ENCODE data around the gene PPP1R36. TPM values are rescaled to one million over a fixed set of nuclear protein-coding genes. Genes with fewer than 3 reads are reported as not detected.

The PPP1R36 gene
- total and polyA plus RNA-seq, 3 donors from 2014 or later, result 22.4 to 108 (median 38.5) TPM

- no peaks in the 10 kb centered on the region for H3K27me3 ChIP-seq
- DNase-seq, result no peak
- H3K9me3 ChIP-seq, result no peaks in the 10 kb centered on the region
- H3K27ac ChIP-seq, result no peak overlapping the region
- H3K36me3 ChIP-seq (ENCODE audit: low read depth, missing control alignments), result no peaks in the 10 kb centered on the region
- no peaks in the 10 kb centered on the region for H3K4me1 ChIP-seq
- 15 to 16% methylated on average over 49 to 61 of the region's 61 CpGs for WGBS, 2 donors
- intact Hi-C loops (cut with DNase I; ENCODE audit: low total_unique reads), result loop anchor here (10.0 kb wide), 1 partner anchor 93 kb away; no protein-coding TSS in a partner anchor
- peak overlapping the region; percentile 58 to 68 for H3K4me3 ChIP-seq
- no peak for TF ChIP-seq POLR2A (IDR thresholded peaks at IDR 0.05)
- TF ChIP-seq CTCF (IDR thresholded peaks at IDR 0.05), result no peak
These were observed 7.6 kb upstream of the PPP1R36 start for GRCh38 chr14:64541972-64542835.

GRCh38 chr14:64542836-64543201 is 6.9 kb upstream of the PPP1R36 start:
- H3K4me3 ChIP-seq, result peak overlapping the region in 1 of 2 donors; percentile 68
- intact Hi-C loops (cut with DNase I; ENCODE audit: low total_unique reads), result loop anchor here (10.0 kb wide), 1 partner anchor 92 kb away; no protein-coding TSS in a partner anchor
- no peak for DNase-seq

GRCh38 chr14:64544607-64545312 is 5.0 kb upstream of the PPP1R36 start:
- no peaks in the 10 kb centered on the region for H3K27me3 ChIP-seq
- no peaks in the 10 kb centered on the region for H3K4me1 ChIP-seq
- DNase-seq, result no peak
- no peaks in the 10 kb centered on the region for H3K36me3 ChIP-seq (ENCODE audit: low read depth, missing control alignments)
- 79 to 81% methylated on average over 5 of the region's 5 CpGs for WGBS, 2 donors
- H3K27ac ChIP-seq, result no peak overlapping the region
- H3K4me3 ChIP-seq, result no peak overlapping the region
- TF ChIP-seq CTCF (IDR thresholded peaks at IDR 0.05), result no peak
- no peak for TF ChIP-seq POLR2A (IDR thresholded peaks at IDR 0.05)
- no peaks in the 10 kb centered on the region for H3K9me3 ChIP-seq
- intact Hi-C loops (cut with DNase I; ENCODE audit: low total_unique reads), result loop anchor here (10.0 kb wide), 1 partner anchor 90 kb away; no protein-coding TSS in a partner anchor

More at GRCh38 chr14:64542836-64543201, 6.9 kb upstream of the PPP1R36 start:
- TF ChIP-seq CTCF (IDR thresholded peaks at IDR 0.05) (no peak), POLR2A (IDR thresholded peaks at IDR 0.05) (no peak)
- Histone ChIP-seq H3K9me3 (no peaks in the 10 kb centered on the region), H3K27me3 (no peaks in the 10 kb centered on the region), H3K27ac (no peak overlapping the region), H3K36me3 (ENCODE audit: low read depth, missing control alignments) (no peaks in the 10 kb centered on the region), H3K4me1 (no peaks in the 10 kb centered on the region)
- 47 to 54% methylated on average over 4 of the region's 4 CpGs for WGBS, 2 donors

- Histone ChIP-seq H3K27ac (no peak overlapping the region), H3K4me1 (no peaks in the 10 kb centered on the region), H3K36me3 (ENCODE audit: low read depth, missing control alignments) (no peaks in the 10 kb centered on the region), H3K9me3 (no peaks in the 10 kb centered on the region), H3K4me3 (no peak overlapping the region), H3K27me3 (no peaks in the 10 kb centered on the region)
- no peak for DNase-seq
- no peak for TF ChIP-seq CTCF (IDR thresholded peaks at IDR 0.05)
- TF ChIP-seq POLR2A (IDR thresholded peaks at IDR 0.05), result no peak
- intact Hi-C loops (cut with DNase I; ENCODE audit: low total_unique reads), result loop anchor here (10.0 kb wide), 1 partner anchor 86 kb away; no protein-coding TSS in a partner anchor
- 50 to 76% methylated on average over 1 of the region's 1 CpG for WGBS, 2 donors
These were observed 745 bp upstream of the PPP1R36 start for GRCh38 chr14:64549016-64549415.
